K562 (cell line): Measurements from ENCODE around the gene RPL27. TPM values are rescaled to one million over a fixed set of nuclear protein-coding genes. Genes with fewer than 3 reads are reported as not detected.
A peak's percentile ranks its signal among the peaks of the same experiment; 100 is the strongest.

Experiments
- CBFA2T3 ChIP-seq: fragments of 450-650 bp; IDR thresholded peaks from 2 replicates; pipeline ENCODE4 v1.6.1; 2017
- DACH1 ChIP-seq: fragments of 450-650 bp; IDR thresholded peaks from 2 replicates; pipeline ENCODE4 v1.6.1; 2018; ENCODE audit not compliant: partially characterized antibody
- HEY1 ChIP-seq: fragments of 250-450 bp; sonication (Bioruptor Pico); IDR thresholded peaks from 2 replicates; pipeline ENCODE4 v1.5.0; 2020; ENCODE audit warnings: mild to moderate bottlenecking, moderate library complexity, borderline replicate concordance
- KDM5B ChIP-seq: fragments of 200-600 bp; sonication (generic); IDR thresholded peaks from 2 replicates; pipeline ENCODE4 v1.6.1; 2012; ENCODE audit warnings: low read depth, mild to moderate bottlenecking, moderate library complexity, low read length, control low read depth, inconsistent platforms; ENCODE audit not compliant: insufficient replicate concordance
- SETDB1 ChIP-seq: IDR thresholded peaks from one replicate; pipeline ENCODE4 v1.6.1; 2012; ENCODE audit warnings: low read length, control low read depth, inconsistent platforms
- XRCC4 ChIP-seq: IDR thresholded peaks from one replicate; pipeline ENCODE4 v1.6.1; 2011; ENCODE audit not compliant: insufficient read depth, insufficient read length; ENCODE audit errors: extremely low read depth
- ZBTB7A ChIP-seq: IDR thresholded peaks from 2 replicates; pipeline ENCODE4 v1.6.1; 2011; ENCODE audit warnings: low read depth, mild to moderate bottlenecking, low read length, moderate library complexity, borderline replicate concordance; ENCODE audit not compliant: control insufficient read depth
- ZFP36 ChIP-seq: fragments of 150-350 bp; IDR thresholded peaks from 2 replicates; pipeline ENCODE4 v1.6.1; 2018; ENCODE audit warnings: low read length, low read depth; ENCODE audit not compliant: partially characterized antibody
- polyA plus RNA-seq, 8 experiments: library from polyadenylated mRNA; depleted of rRNA in 4 of 8; stranded (reverse) in 5 of 8; unstranded in 3 of 8; fragments of >200 nt; fragmentation: Nextera tagmentation in 2 of 8; fragmentation: Illumina TruSeq in 1 of 8; extraction: Ambion mirVana in 2 of 8; extraction: Trizol in 1 of 8; gene quantifications; 2 replicates each; pipeline versions ENCODE4 v1.2.1 to v1.2.3, GENCODE V29; 2011 to 2014; ENCODE audit warnings: inconsistent platforms in 1 of 8, missing spikeins in 1 of 8
- total RNA-seq, 7 experiments: library from RNA; depleted of rRNA in 6 of 7; stranded (reverse); fragments of >200 nt in 6 of 7; fragmentation: Illumina TruSeq in 2 of 7; extraction: Trizol in 2 of 7; gene quantifications; 2 replicates each; pipeline versions ENCODE4 v1.2.1 to v1.2.3, GENCODE V29; 2011 to 2021; ENCODE audit warnings: low replicate concordance in 1 of 7
- TF ChIP-seq, protein P1 (sequence below): sonication (generic); formaldehyde crosslinking; IDR thresholded peaks from 2 replicates; pipeline ENCODE4 v1.8.1; 2023; ENCODE audit warnings: missing genetic modification reagents, mild to moderate bottlenecking, borderline replicate concordance
- TF ChIP-seq, protein P2 (sequence below): fragments of 450-650 bp; formaldehyde crosslinking; IDR thresholded peaks from 2 replicates; pipeline ENCODE4 v1.4.0; 2020; ENCODE audit warnings: mild to moderate bottlenecking, mixed read lengths
- TF ChIP-seq, protein P3 (sequence below): sonication (generic); formaldehyde crosslinking; IDR thresholded peaks from 2 replicates; pipeline ENCODE4 v1.5.0; 2020; ENCODE audit warnings: missing genetic modification reagents
- TF ChIP-seq, protein P4 (sequence below): fragments of 250-450 bp; sonication (Bioruptor Pico); IDR thresholded peaks from 2 replicates; pipeline ENCODE4 v1.4.0; 2020; ENCODE audit warnings: borderline replicate concordance
- TF ChIP-seq, protein P5 (sequence below): sonication (generic); formaldehyde crosslinking; IDR thresholded peaks from 2 replicates; pipeline ENCODE4 v1.8.1; 2022; ENCODE audit warnings: missing genetic modification reagents
- TF ChIP-seq, protein P6 (sequence below): fragments of 450-650 bp; IDR thresholded peaks from 2 replicates; pipeline ENCODE4 v1.6.1; 2014; ENCODE audit warnings: low read depth, mild to moderate bottlenecking, moderate library complexity, borderline replicate concordance

RPL27 gene
- total and polyA plus RNA-seq, 9 of the 15 experiments (the other 6 are each of a cell fraction or from before 2014, with no cell fraction given), result 1,539 to 6,155 (median 3,710) TPM

DNA sequence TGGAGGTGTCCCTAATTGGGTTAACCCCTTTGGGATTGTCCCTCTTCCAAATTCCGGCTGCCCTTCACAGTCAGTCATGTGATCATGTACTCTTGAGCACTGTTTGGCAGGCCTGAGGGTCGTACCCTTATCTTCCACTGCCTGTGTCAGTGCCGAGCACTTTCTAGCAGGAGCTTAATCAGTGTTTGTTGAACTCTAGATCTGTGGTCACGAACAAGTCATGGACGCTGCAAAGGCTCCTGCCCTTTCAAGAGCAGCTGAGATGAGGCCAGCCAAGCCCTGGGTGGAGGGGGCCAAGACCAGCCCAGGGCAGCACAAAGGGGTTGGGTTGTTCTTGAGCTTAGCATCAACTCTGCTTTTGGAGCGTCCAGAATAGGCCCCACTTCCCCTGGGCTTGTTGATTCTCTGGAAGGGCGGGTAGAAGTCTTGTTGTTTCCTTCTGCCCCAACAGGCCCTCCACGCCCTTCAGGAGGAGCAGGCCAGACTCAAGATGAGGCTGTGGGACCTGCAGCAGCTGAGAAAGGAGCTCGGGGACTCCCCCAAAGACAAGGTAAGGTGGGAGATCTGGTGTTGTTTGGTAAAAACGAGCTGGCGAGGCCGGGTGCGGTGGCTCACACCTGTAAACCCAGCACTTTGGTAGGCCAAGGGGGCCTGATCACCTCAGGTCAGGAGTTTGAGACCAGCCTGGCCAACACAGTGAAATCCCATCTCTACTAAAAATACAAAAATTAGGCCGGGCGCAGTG is 13.7 kb downstream of the RPL27 start (continued):
- TF ChIP-seq, protein P1, sequence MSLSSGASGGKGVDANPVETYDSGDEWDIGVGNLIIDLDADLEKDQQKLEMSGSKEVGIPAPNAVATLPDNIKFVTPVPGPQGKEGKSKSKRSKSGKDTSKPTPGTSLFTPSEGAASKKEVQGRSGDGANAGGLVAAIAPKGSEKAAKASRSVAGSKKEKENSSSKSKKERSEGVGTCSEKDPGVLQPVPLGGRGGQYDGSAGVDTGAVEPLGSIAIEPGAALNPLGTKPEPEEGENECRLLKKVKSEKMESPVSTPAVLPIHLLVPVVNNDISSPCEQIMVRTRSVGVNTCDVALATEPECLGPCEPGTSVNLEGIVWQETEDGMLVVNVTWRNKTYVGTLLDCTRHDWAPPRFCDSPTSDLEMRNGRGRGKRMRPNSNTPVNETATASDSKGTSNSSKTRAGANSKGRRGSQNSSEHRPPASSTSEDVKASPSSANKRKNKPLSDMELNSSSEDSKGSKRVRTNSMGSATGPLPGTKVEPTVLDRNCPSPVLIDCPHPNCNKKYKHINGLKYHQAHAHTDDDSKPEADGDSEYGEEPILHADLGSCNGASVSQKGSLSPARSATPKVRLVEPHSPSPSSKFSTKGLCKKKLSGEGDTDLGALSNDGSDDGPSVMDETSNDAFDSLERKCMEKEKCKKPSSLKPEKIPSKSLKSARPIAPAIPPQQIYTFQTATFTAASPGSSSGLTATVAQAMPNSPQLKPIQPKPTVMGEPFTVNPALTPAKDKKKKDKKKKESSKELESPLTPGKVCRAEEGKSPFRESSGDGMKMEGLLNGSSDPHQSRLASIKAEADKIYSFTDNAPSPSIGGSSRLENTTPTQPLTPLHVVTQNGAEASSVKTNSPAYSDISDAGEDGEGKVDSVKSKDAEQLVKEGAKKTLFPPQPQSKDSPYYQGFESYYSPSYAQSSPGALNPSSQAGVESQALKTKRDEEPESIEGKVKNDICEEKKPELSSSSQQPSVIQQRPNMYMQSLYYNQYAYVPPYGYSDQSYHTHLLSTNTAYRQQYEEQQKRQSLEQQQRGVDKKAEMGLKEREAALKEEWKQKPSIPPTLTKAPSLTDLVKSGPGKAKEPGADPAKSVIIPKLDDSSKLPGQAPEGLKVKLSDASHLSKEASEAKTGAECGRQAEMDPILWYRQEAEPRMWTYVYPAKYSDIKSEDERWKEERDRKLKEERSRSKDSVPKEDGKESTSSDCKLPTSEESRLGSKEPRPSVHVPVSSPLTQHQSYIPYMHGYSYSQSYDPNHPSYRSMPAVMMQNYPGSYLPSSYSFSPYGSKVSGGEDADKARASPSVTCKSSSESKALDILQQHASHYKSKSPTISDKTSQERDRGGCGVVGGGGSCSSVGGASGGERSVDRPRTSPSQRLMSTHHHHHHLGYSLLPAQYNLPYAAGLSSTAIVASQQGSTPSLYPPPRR, result no peak
- TF ChIP-seq XRCC4 (no peak), ZFP36 (no peak), SETDB1 (no peak), CBFA2T3 (peak; percentile 58), KDM5B (no peak), HEY1 (CRISPR knock-in tag) (no peak), ZBTB7A (peak; percentile 48; the same call in 1 of the 2 replicates), DACH1 (no peak)
- TF ChIP-seq, protein P2, sequence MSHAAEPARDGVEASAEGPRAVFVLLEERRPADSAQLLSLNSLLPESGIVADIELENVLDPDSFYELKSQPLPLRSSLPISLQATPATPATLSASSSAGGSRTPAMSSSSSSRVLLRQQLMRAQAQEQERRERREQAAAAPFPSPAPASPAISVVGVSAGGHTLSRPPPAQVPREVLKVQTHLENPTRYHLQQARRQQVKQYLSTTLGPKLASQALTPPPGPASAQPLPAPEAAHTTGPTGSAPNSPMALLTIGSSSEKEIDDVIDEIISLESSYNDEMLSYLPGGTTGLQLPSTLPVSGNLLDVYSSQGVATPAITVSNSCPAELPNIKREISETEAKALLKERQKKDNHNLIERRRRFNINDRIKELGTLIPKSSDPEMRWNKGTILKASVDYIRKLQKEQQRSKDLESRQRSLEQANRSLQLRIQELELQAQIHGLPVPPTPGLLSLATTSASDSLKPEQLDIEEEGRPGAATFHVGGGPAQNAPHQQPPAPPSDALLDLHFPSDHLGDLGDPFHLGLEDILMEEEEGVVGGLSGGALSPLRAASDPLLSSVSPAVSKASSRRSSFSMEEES (CRISPR knock-in tag), result peak; percentile 93
- TF ChIP-seq, protein P3, sequence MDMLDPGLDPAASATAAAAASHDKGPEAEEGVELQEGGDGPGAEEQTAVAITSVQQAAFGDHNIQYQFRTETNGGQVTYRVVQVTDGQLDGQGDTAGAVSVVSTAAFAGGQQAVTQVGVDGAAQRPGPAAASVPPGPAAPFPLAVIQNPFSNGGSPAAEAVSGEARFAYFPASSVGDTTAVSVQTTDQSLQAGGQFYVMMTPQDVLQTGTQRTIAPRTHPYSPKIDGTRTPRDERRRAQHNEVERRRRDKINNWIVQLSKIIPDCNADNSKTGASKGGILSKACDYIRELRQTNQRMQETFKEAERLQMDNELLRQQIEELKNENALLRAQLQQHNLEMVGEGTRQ, result peak; percentile 61
- TF ChIP-seq, protein P4, sequence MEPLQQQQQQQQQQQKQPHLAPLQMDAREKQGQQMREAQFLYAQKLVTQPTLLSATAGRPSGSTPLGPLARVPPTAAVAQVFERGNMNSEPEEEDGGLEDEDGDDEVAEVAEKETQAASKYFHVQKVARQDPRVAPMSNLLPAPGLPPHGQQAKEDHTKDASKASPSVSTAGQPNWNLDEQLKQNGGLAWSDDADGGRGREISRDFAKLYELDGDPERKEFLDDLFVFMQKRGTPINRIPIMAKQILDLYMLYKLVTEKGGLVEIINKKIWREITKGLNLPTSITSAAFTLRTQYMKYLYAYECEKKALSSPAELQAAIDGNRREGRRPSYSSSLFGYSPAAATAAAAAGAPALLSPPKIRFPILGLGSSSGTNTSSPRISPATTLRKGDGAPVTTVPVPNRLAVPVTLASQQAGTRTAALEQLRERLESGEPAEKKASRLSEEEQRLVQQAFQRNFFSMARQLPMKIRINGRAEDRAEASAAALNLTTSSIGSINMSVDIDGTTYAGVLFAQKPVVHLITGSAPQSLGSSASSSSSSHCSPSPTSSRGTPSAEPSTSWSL (CRISPR knock-in tag), result no peak
- TF ChIP-seq, protein P5, sequence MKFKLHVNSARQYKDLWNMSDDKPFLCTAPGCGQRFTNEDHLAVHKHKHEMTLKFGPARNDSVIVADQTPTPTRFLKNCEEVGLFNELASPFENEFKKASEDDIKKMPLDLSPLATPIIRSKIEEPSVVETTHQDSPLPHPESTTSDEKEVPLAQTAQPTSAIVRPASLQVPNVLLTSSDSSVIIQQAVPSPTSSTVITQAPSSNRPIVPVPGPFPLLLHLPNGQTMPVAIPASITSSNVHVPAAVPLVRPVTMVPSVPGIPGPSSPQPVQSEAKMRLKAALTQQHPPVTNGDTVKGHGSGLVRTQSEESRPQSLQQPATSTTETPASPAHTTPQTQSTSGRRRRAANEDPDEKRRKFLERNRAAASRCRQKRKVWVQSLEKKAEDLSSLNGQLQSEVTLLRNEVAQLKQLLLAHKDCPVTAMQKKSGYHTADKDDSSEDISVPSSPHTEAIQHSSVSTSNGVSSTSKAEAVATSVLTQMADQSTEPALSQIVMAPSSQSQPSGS (CRISPR knock-in tag), result no peak
- TF ChIP-seq, protein P6, sequence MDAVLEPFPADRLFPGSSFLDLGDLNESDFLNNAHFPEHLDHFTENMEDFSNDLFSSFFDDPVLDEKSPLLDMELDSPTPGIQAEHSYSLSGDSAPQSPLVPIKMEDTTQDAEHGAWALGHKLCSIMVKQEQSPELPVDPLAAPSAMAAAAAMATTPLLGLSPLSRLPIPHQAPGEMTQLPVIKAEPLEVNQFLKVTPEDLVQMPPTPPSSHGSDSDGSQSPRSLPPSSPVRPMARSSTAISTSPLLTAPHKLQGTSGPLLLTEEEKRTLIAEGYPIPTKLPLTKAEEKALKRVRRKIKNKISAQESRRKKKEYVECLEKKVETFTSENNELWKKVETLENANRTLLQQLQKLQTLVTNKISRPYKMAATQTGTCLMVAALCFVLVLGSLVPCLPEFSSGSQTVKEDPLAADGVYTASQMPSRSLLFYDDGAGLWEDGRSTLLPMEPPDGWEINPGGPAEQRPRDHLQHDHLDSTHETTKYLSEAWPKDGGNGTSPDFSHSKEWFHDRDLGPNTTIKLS, result no peak
